IPS-11a (cell line): ENCODE results near the gene SPAG6.
A peak's percentile ranks its signal among the peaks of the same experiment; 100 is the strongest.

Experiments used
- H3K4me3 ChIP-seq: one replicate; pipeline ENCODE4 v1.5.1; 2013; ENCODE audit warnings: low read depth, low read length, control low read depth

The SPAG6 gene

GRCh38 chr10:22321924-22322640, 23.2 kb upstream of the SPAG6 start:
- peak overlapping the region; percentile 50 for H3K4me3 ChIP-seq

GRCh38 chr10:22322641-22323160, 22.6 kb upstream of the SPAG6 start:
- H3K4me3 ChIP-seq: peak overlapping the region; percentile 50

GRCh38 chr10:22323538-22324305, 21.6 kb upstream of the SPAG6 start:
- no peak overlapping the region for H3K4me3 ChIP-seq

- H3K4me3 ChIP-seq: no peak overlapping the region
These were observed 20.9 kb upstream of the SPAG6 start for GRCh38 chr10:22324413-22324812.

- peak overlapping the region; percentile 29 for H3K4me3 ChIP-seq
These were observed 20.4 kb upstream of the SPAG6 start for GRCh38 chr10:22324893-22325271.

- H3K4me3 ChIP-seq: peak overlapping the region; percentile 29
These were observed 19.8 kb upstream of the SPAG6 start for GRCh38 chr10:22325272-22326144.

- peak overlapping the region; percentile 28 for H3K4me3 ChIP-seq
These were observed 19.1 kb upstream of the SPAG6 start for GRCh38 chr10:22326145-22326702.

GRCh38 chr10:22329150-22329549, 16.1 kb upstream of the SPAG6 start:
- H3K4me3 ChIP-seq: no peak overlapping the region

- no peak overlapping the region for H3K4me3 ChIP-seq
These were observed 13.1 kb upstream of the SPAG6 start for GRCh38 chr10:22332116-22332692.

- no peak overlapping the region for H3K4me3 ChIP-seq
These were observed 11.9 kb upstream of the SPAG6 start for GRCh38 chr10:22333167-22333974.

GRCh38 chr10:22333975-22334282, 11.4 kb upstream of the SPAG6 start:
- H3K4me3 ChIP-seq: no peak overlapping the region

- H3K4me3 ChIP-seq: no peak overlapping the region
These were observed 10.7 kb upstream of the SPAG6 start for GRCh38 chr10:22334414-22335172.

GRCh38 chr10:22335173-22335933, 9.9 kb upstream of the SPAG6 start:
- H3K4me3 ChIP-seq: peak overlapping the region; percentile 18

- no peak overlapping the region for H3K4me3 ChIP-seq
These were observed 7.0 kb upstream of the SPAG6 start for GRCh38 chr10:22338185-22338900.

GRCh38 chr10:22338931-22339330, 6.4 kb upstream of the SPAG6 start:
- H3K4me3 ChIP-seq: no peak overlapping the region

- peak overlapping the region; percentile 49 for H3K4me3 ChIP-seq
These were observed 5.5 kb upstream of the SPAG6 start for GRCh38 chr10:22339761-22340328.
